HL-60 (cell line): ENCODE results near the gene ITPKC.

Experiments used
- DNase-seq, 2 experiments: peaks; one replicate each; pipeline ENCODE4 v3.0.0-alpha.2; 2010 to 2020; ENCODE audit warnings: low read depth in 1 of 2, low spot score in 1 of 2
- H3K27ac ChIP-seq: fragments of 250-450 bp; sonication (Bioruptor Pico); replicated peaks from 2 replicates; pipeline ENCODE4 v1.5.1; 2020; ENCODE audit warnings: mild to moderate bottlenecking, moderate library complexity
- H3K27me3 ChIP-seq: fragments of 250-450 bp; sonication (Bioruptor Pico); 2 replicates; pipeline ENCODE4 v1.5.1; 2021; ENCODE audit warnings: mild to moderate bottlenecking, moderate library complexity; ENCODE audit not compliant: insufficient read depth, poor library complexity, severe bottlenecking
- H3K4me3 ChIP-seq: replicated peaks from 2 replicates; pipeline ENCODE4 v1.5.1; 2011; ENCODE audit warnings: mild to moderate bottlenecking, control low read depth, low read length; ENCODE audit not compliant: insufficient read depth
- GABPA ChIP-seq: IDR thresholded peaks from 2 replicates; pipeline ENCODE4 v1.6.1; 2012; ENCODE audit warnings: low read depth
- POLR2AphosphoS5 ChIP-seq: IDR thresholded peaks from 2 replicates; pipeline ENCODE4 v1.6.1; 2012; ENCODE audit warnings: low read depth
- SPI1 ChIP-seq: IDR thresholded peaks from 2 replicates; pipeline ENCODE4 v1.6.1; 2012; ENCODE audit warnings: low read depth, mild to moderate bottlenecking, borderline replicate concordance
- TF ChIP-seq, protein P1 (sequence below): IDR thresholded peaks from one replicate; pipeline ENCODE4 v1.5.1; 2011; ENCODE audit warnings: low read length, control low read depth, inconsistent platforms; ENCODE audit not compliant: insufficient read depth
- TF ChIP-seq, protein P2 (sequence below): IDR thresholded peaks from 2 replicates; pipeline ENCODE4 v1.6.1; 2012; ENCODE audit warnings: low read depth; ENCODE audit not compliant: insufficient replicate concordance

The ITPKC gene

DNA sequence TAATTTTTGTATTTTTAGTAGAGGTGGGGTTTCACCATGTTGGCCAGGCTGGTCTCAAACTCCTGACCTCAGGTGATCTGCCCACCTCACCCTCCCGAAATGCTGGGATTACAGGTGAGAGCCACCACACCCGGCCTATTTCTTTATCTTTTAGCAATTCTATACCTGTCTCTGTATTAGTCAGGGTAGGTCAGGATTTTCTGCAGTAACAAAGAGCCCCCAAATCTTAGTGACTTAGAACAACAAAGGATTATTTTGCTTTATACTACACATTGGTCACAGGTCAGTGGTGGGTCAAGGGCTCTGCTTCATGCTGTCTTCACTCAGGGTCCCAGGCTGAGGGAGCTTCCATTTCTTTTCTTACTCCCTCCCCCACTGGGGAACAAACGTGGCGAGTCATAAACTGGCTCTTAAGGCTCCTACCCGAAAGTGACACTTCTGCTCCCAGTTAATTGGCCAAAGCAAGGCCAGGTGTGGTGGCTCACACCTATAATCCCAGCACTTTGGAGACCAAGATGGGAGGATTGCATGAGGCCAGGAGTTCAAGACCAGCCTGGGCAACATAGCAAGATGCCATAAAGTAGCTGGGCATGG is 6.8 kb downstream of the ITPKC start:
- no peak for TF ChIP-seq GABPA
- TF ChIP-seq SPI1: no peak
- no peak for TF ChIP-seq POLR2AphosphoS5
- TF ChIP-seq, protein P1, sequence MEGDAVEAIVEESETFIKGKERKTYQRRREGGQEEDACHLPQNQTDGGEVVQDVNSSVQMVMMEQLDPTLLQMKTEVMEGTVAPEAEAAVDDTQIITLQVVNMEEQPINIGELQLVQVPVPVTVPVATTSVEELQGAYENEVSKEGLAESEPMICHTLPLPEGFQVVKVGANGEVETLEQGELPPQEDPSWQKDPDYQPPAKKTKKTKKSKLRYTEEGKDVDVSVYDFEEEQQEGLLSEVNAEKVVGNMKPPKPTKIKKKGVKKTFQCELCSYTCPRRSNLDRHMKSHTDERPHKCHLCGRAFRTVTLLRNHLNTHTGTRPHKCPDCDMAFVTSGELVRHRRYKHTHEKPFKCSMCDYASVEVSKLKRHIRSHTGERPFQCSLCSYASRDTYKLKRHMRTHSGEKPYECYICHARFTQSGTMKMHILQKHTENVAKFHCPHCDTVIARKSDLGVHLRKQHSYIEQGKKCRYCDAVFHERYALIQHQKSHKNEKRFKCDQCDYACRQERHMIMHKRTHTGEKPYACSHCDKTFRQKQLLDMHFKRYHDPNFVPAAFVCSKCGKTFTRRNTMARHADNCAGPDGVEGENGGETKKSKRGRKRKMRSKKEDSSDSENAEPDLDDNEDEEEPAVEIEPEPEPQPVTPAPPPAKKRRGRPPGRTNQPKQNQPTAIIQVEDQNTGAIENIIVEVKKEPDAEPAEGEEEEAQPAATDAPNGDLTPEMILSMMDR: no peak
- TF ChIP-seq, protein P2, sequence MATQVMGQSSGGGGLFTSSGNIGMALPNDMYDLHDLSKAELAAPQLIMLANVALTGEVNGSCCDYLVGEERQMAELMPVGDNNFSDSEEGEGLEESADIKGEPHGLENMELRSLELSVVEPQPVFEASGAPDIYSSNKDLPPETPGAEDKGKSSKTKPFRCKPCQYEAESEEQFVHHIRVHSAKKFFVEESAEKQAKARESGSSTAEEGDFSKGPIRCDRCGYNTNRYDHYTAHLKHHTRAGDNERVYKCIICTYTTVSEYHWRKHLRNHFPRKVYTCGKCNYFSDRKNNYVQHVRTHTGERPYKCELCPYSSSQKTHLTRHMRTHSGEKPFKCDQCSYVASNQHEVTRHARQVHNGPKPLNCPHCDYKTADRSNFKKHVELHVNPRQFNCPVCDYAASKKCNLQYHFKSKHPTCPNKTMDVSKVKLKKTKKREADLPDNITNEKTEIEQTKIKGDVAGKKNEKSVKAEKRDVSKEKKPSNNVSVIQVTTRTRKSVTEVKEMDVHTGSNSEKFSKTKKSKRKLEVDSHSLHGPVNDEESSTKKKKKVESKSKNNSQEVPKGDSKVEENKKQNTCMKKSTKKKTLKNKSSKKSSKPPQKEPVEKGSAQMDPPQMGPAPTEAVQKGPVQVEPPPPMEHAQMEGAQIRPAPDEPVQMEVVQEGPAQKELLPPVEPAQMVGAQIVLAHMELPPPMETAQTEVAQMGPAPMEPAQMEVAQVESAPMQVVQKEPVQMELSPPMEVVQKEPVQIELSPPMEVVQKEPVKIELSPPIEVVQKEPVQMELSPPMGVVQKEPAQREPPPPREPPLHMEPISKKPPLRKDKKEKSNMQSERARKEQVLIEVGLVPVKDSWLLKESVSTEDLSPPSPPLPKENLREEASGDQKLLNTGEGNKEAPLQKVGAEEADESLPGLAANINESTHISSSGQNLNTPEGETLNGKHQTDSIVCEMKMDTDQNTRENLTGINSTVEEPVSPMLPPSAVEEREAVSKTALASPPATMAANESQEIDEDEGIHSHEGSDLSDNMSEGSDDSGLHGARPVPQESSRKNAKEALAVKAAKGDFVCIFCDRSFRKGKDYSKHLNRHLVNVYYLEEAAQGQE: no peak
- Histone ChIP-seq H3K4me3 (no peak overlapping the region), H3K27me3 (no peaks in the 10 kb centered on the region), H3K27ac (no peak overlapping the region)
- DNase-seq: no peak

DNA sequence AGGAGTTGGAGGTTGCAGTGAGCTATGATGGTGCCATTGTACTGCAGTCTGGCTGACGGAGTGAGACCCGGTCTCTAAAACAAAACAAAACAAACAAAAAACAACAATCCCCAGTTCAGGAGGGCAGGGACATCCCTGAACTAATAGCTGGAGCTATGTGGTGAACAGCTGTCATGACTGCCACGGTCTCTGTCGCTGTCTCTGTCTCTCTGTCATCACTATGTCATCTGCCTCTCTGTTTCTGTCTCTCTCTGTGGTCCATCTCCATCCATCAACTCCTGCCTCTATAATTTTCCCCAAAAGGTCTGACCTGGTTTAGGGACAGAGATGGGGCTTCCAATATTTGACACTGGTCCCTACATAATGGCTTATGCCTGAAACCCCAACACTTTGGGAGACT is 7.4 kb downstream of the ITPKC start:
- no peak overlapping the region for H3K4me3 ChIP-seq
- H3K27ac ChIP-seq: no peak overlapping the region
- no peak for DNase-seq
- TF ChIP-seq GABPA (no peak), SPI1 (no peak), POLR2AphosphoS5 (no peak)
- TF ChIP-seq, protein P2: no peak
- TF ChIP-seq, protein P1: no peak
- no peaks in the 10 kb centered on the region for H3K27me3 ChIP-seq

DNA sequence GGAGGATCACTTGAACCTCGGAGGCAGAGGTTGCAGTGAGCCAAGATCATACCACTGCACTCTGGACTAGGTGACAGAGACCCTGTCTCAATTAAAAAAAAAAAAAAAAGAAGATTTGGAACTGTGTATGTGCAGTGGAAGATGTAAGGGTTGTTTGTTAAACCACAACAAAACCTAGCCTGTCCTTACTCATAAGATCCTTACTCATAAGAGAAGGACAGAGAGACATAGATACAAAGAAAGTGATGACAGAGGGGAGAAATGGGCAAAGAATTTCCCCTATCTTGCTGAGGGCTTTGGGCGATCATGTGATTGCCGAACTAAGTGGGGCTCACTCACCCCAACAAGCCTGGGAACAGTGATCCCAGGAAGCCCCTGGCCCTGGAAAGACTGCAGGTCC is 7.9 kb downstream of the ITPKC start:
- no peak overlapping the region for H3K4me3 ChIP-seq
- TF ChIP-seq, protein P1: no peak
- TF ChIP-seq, protein P2: no peak
- no peak for TF ChIP-seq GABPA
- no peak for TF ChIP-seq POLR2AphosphoS5
- no peak for TF ChIP-seq SPI1
- H3K27me3 ChIP-seq: no peaks in the 10 kb centered on the region
- no peak for DNase-seq
- H3K27ac ChIP-seq: no peak overlapping the region
